HepG2 (cell line): Measurements from ENCODE around the gene STX12. TPM values are rescaled to one million over a fixed set of nuclear protein-coding genes. Genes with fewer than 3 reads are reported as not detected.

Experiments
- ATAC-seq: fragments of 200-7000 bp; cut with Tn5 transposase; 3 replicates; pipeline ENCODE4 v1.9.1; 2020; ENCODE audit warnings: mild to moderate bottlenecking, moderate library complexity
- BruUV-seq: library from RNA; stranded (reverse); fragments of 400-500 nt; replicated peaks from 2 replicates; lab custom pipeline; 2021; lab: Mats Ljungman, UMichigan
- CTCF ChIA-PET: fragments of 300-600 bp; formaldehyde crosslinking; extraction: SDS; loops from one replicate; lab custom pipeline; 2021; ENCODE audit warnings: low total read pairs, inconsistent platforms, low intra/inter-chr PET ratio; lab: Yijun Ruan, JAX
- POLR2A ChIA-PET: fragments of 350-600 bp; sonication (Branson Sonifier 250); formaldehyde crosslinking; loops from one replicate; lab custom pipeline; 2020; ENCODE audit warnings: antibody characterized with exemption, inconsistent platforms; lab: Yijun Ruan, JAX
- DNase-seq: peaks from one replicate; pipeline ENCODE4 v3.0.0-alpha.2; 2015; ENCODE audit warnings: low spot score
- FAIRE-seq: peaks from 3 replicates; lab custom pipeline; 2011; peaks lifted over from hg19 to GRCh38; lab: Jason Lieb, UNC
- H2AFZ ChIP-seq: one replicate; pipeline ENCODE4 v1.6.1; 2011; ENCODE audit warnings: low read length, inconsistent platforms
- H3K27ac ChIP-seq: fragments of 300-600 bp; 3 replicates; pipeline ENCODE4 v1.8.0; 2011; ENCODE audit warnings: mixed run types, mild to moderate bottlenecking, mixed read lengths, low read length, inconsistent platforms; ENCODE audit not compliant: insufficient read depth; ENCODE audit errors: extremely low read length
- H3K27me3 ChIP-seq, 2 experiments: fragments of 200-600 bp in 1 of 2; 2 replicates in 1 of 2; 3 replicates in 1 of 2; pipeline versions ENCODE4 v1.6.0 to v1.8.0; 2011; ENCODE audit warnings: low read length in 2 of 2, mild to moderate bottlenecking in 2 of 2, moderate library complexity in 2 of 2, inconsistent platforms in 1 of 2; ENCODE audit not compliant: insufficient read depth in 2 of 2, control insufficient read depth in 1 of 2
- H3K36me3 ChIP-seq, 2 experiments: fragments of 200-600 bp in 1 of 2; replicated peaks in 1 of 2; 2 replicates in 1 of 2; 3 replicates in 1 of 2; pipeline versions ENCODE4 v1.5.1 to v1.8.0; 2011; ENCODE audit warnings: low read length in 2 of 2, inconsistent platforms in 1 of 2; ENCODE audit not compliant: insufficient read depth in 2 of 2, control insufficient read depth in 1 of 2
- H3K4me1 ChIP-seq: 2 replicates; pipeline ENCODE4 v1.5.1; 2012; ENCODE audit warnings: low read length, inconsistent platforms; ENCODE audit not compliant: insufficient read depth
- H3K4me2 ChIP-seq: 2 replicates; pipeline ENCODE4 v1.6.0; 2011; ENCODE audit warnings: low read depth, low read length, inconsistent platforms
- H3K4me3 ChIP-seq, 3 experiments: fragments of 200-600 bp in 1 of 3; sonication (generic), shearing (Covaris generic) in 1 of 3; replicated peaks in 1 of 3; 2 replicates each; pipeline ENCODE4 v1.5.1; 2011 to 2016; ENCODE audit warnings: low read length in 3 of 3, inconsistent platforms in 2 of 3, low read depth in 2 of 3, mild to moderate bottlenecking in 2 of 3, control low read depth in 1 of 3, mixed read lengths in 1 of 3; ENCODE audit not compliant: insufficient read depth in 1 of 3
- H3K79me2 ChIP-seq: one replicate; pipeline ENCODE4 v1.6.1; 2011; ENCODE audit warnings: low read length, inconsistent platforms; ENCODE audit not compliant: insufficient read depth
- H3K9ac ChIP-seq: 2 replicates; pipeline ENCODE4 v1.6.0; 2011; ENCODE audit warnings: mild to moderate bottlenecking, low read depth, low read length, inconsistent platforms; ENCODE audit not compliant: insufficient read depth
- H3K9me3 ChIP-seq: 2 replicates; pipeline ENCODE4 v1.5.1; 2012; ENCODE audit warnings: mild to moderate bottlenecking, low read length
- H4K20me1 ChIP-seq: 2 replicates; pipeline ENCODE4 v1.6.0; 2011; ENCODE audit warnings: inconsistent platforms, mild to moderate bottlenecking, low read length, moderate library complexity; ENCODE audit not compliant: insufficient read depth
- RAD21 ChIP-seq: fragments of 450-650 bp; formaldehyde crosslinking; IDR thresholded peaks from 2 replicates; pipeline ENCODE4 v1.5.0; 2020; ENCODE audit warnings: mild to moderate bottlenecking
- SAFB2 ChIP-seq: sonication (generic); formaldehyde crosslinking; IDR thresholded peaks from 2 replicates; pipeline ENCODE4 v1.5.1; 2020; ENCODE audit warnings: missing genetic modification reagents, low read depth, mild to moderate bottlenecking, borderline replicate concordance
- SSRP1 ChIP-seq: IDR thresholded peaks from 2 replicates; pipeline ENCODE4 v1.6.1; 2016; ENCODE audit warnings: control low read depth
- TFDP1 ChIP-seq: IDR thresholded peaks from 2 replicates; pipeline ENCODE4 v1.6.1; 2016; ENCODE audit warnings: missing compliant biosample characterization, missing genetic modification reagents, borderline replicate concordance
- ZNF713 ChIP-seq: sonication (generic); formaldehyde crosslinking; IDR thresholded peaks from 2 replicates; pipeline ENCODE4 v1.4.0; 2020; ENCODE audit warnings: mild to moderate bottlenecking, missing genetic modification reagents
- ZNF878 ChIP-seq: sonication (generic); formaldehyde crosslinking; IDR thresholded peaks from 2 replicates; pipeline ENCODE4 v1.8.1; 2023; ENCODE audit warnings: mild to moderate bottlenecking, missing genetic modification reagents, moderate library complexity
- WGBS: methylation state at CpG from one replicate; pipeline ENCODE4 v1.1.6; 2017; ENCODE audit warnings: low lambda C conversion rate; 5-methylcytosine and 5-hydroxymethylcytosine counted together
- in situ Hi-C: cut with HindIII; loops from 2 replicates; pipeline ENCODE4 v1.10.0; 2017; ENCODE audit warnings: low pct_unique_long_range_greater_than_20kb; ENCODE audit not compliant: extremely low pct_ligation_motif_present
- intact Hi-C: fragments of 100-400 bp; cut with micrococcal nuclease; formaldehyde crosslinking; loops from one replicate; pipeline ENCODE4 v1.10.0; 2022; ENCODE audit not compliant: unreplicated experiment
- polyA plus RNA-seq, 8 experiments: library from polyadenylated mRNA; depleted of rRNA in 3 of 8; stranded (reverse) in 7 of 8; unstranded in 1 of 8; fragments of >200 nt; fragmentation: Illumina TruSeq in 4 of 8; extraction: Trizol in 4 of 8; gene quantifications; 2 replicates each; pipeline versions ENCODE4 v1.2.1 to v1.2.3, GENCODE V29; 2011 to 2016; ENCODE audit warnings: low read depth in 4 of 8, missing spikeins in 1 of 8, mixed read lengths in 1 of 8; ENCODE audit not compliant: insufficient read depth in 1 of 8
- total RNA-seq, 5 experiments: library from RNA; depleted of rRNA; stranded (reverse); fragments of >200 nt; fragmentation: Illumina TruSeq; extraction: Trizol; gene quantifications; 2 replicates each; pipeline ENCODE4 v1.2.3, GENCODE V29; 2016; ENCODE audit warnings: low read depth in 1 of 5
- TF ChIP-seq, protein P1 (sequence below): sonication (generic); formaldehyde crosslinking; IDR thresholded peaks from 2 replicates; pipeline ENCODE4; 2020; ENCODE audit warnings: missing genetic modification reagents, mild to moderate bottlenecking, borderline replicate concordance
- TF ChIP-seq, protein P2 (sequence below): IDR thresholded peaks from 2 replicates; pipeline ENCODE4 v1.6.1; 2018; ENCODE audit warnings: missing genetic modification reagents, mild to moderate bottlenecking, missing compliant biosample characterization

STX12 gene
- total and polyA plus RNA-seq, 2 of the 13 experiments (the other 11 are each of a cell fraction or from before 2014, with no cell fraction given) = 9.0 to 19.7 TPM

DNA sequence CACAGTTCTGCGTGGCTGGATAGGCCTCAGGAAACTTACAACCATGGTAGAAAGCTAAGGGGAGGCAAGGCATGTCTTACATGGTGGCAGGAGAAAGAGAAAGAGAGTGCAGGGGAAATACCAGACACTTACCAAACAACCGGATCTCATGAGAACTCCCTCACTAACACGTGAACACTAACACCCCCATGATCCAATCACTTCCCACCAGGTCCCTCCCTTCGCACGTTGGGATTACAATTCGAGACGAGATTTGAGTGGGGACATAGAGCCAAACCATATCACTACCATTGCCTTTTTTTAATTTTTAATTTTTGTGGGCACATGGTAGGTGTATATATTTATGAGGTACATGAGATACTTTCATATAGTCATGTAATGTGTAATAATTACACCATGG lies 33.7 kb downstream of the STX12 start:
- in situ Hi-C loops = no loop called here
- no peaks in the 10 kb centered on the region for H4K20me1 ChIP-seq
- no peak overlapping the region for H3K27ac ChIP-seq
- no peak for ATAC-seq
- no peaks in the 10 kb centered on the region for H3K4me1 ChIP-seq
- BruUV-seq = no TSS peak
- H3K4me3 ChIP-seq = no peak overlapping the region
- H3K27me3 ChIP-seq = no peaks in the 10 kb centered on the region
- POLR2A ChIA-PET = no interaction called here
- H3K79me2 ChIP-seq = no peaks in the 10 kb centered on the region
- H3K36me3 ChIP-seq = peaks cover 3 to 13% of the 10 kb centered on the region in 2 experiments; a peak in 3 of 5 replicates
- no peak overlapping the region for H2AFZ ChIP-seq
- no peak overlapping the region for H3K4me2 ChIP-seq
- TF ChIP-seq RAD21 (CRISPR knock-in tag) (no peak), ZNF713 (CRISPR knock-in tag) (no peak), ZNF878 (CRISPR knock-in tag) (no peak), SSRP1 (CRISPR knock-in tag) (no peak), TFDP1 (CRISPR knock-in tag) (no peak), SAFB2 (CRISPR knock-in tag) (no peak)
- TF ChIP-seq, protein P1, sequence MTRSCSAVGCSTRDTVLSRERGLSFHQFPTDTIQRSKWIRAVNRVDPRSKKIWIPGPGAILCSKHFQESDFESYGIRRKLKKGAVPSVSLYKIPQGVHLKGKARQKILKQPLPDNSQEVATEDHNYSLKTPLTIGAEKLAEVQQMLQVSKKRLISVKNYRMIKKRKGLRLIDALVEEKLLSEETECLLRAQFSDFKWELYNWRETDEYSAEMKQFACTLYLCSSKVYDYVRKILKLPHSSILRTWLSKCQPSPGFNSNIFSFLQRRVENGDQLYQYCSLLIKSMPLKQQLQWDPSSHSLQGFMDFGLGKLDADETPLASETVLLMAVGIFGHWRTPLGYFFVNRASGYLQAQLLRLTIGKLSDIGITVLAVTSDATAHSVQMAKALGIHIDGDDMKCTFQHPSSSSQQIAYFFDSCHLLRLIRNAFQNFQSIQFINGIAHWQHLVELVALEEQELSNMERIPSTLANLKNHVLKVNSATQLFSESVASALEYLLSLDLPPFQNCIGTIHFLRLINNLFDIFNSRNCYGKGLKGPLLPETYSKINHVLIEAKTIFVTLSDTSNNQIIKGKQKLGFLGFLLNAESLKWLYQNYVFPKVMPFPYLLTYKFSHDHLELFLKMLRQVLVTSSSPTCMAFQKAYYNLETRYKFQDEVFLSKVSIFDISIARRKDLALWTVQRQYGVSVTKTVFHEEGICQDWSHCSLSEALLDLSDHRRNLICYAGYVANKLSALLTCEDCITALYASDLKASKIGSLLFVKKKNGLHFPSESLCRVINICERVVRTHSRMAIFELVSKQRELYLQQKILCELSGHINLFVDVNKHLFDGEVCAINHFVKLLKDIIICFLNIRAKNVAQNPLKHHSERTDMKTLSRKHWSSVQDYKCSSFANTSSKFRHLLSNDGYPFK (CRISPR knock-in tag) = no peak
- TF ChIP-seq, protein P2, sequence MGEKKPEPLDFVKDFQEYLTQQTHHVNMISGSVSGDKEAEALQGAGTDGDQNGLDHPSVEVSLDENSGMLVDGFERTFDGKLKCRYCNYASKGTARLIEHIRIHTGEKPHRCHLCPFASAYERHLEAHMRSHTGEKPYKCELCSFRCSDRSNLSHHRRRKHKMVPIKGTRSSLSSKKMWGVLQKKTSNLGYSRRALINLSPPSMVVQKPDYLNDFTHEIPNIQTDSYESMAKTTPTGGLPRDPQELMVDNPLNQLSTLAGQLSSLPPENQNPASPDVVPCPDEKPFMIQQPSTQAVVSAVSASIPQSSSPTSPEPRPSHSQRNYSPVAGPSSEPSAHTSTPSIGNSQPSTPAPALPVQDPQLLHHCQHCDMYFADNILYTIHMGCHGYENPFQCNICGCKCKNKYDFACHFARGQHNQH (CRISPR knock-in tag) = no peak
- WGBS = 94% methylated on average over 7 of the region's 7 CpGs
- DNase-seq = no peak
- intact Hi-C loops = no loop called here
- FAIRE-seq = no peak
- no peaks in the 10 kb centered on the region for H3K9me3 ChIP-seq
- H3K9ac ChIP-seq = no peak overlapping the region
- CTCF ChIA-PET = no interaction called here
